Esophagus muscularis mucosa (tissue), 4 donors: Measurements from ENCODE around the gene SLC37A1. TPM values are rescaled to one million over a fixed set of nuclear protein-coding genes. Genes with fewer than 3 reads are reported as not detected.

Experiments used
- DNase-seq: peaks from one replicate; pipeline ENCODE4 v3.0.0-alpha.2; 2017; ENCODE audit errors: extremely low spot score
- H3K27ac ChIP-seq, 4 donors: fragments of 200-600 bp; sonication (generic); replicated peaks in 1 of 4; 1 replicate in 3 of 4; 2 replicates in 1 of 4; pipeline ENCODE4 v1.5.1; 2016 to 2019; ENCODE audit warnings: mild to moderate bottlenecking in 1 of 4
- H3K27me3 ChIP-seq, 4 donors: fragments of 200-600 bp; sonication (generic); one replicate each; pipeline versions ENCODE4 v1.5.1 to v1.6.0; 2016 to 2019
- H3K36me3 ChIP-seq, 4 donors: fragments of 200-600 bp; sonication (generic); one replicate each; pipeline ENCODE4 v1.5.1; 2016 to 2019
- H3K4me1 ChIP-seq, 4 donors: fragments of 200-600 bp; sonication (generic); one replicate each; pipeline ENCODE4 v1.5.1; 2016 to 2019
- H3K4me3 ChIP-seq, 4 donors: fragments of 200-600 bp; sonication (generic); 1 replicate in 2 of 4; 2 replicates in 2 of 4; pipeline ENCODE4 v1.5.1; 2016 to 2019; ENCODE audit warnings: mild to moderate bottlenecking in 4 of 4, moderate library complexity in 1 of 4
- H3K9me3 ChIP-seq, 4 donors: fragments of 200-600 bp; sonication (generic); 1 replicate in 3 of 4; 2 replicates in 1 of 4; pipeline ENCODE4 v1.5.1; 2016 to 2019
- CTCF ChIP-seq, 3 experiments: fragments of 200-600 bp in 2 of 3; fragments of 450-650 bp in 1 of 3; sonication (generic) in 2 of 3; IDR thresholded peaks; one replicate each; pipeline ENCODE4 v1.5.1; 2017 to 2019; ENCODE audit warnings: antibody characterized with exemption in 3 of 3, mild to moderate bottlenecking in 2 of 3, moderate library complexity in 1 of 3
- EP300 ChIP-seq: sonication (generic); formaldehyde crosslinking; IDR thresholded peaks from one replicate; pipeline ENCODE4 v1.6.1; 2017; ENCODE audit warnings: antibody characterized with exemption
- POLR2A ChIP-seq: fragments of 450-650 bp; IDR thresholded peaks from one replicate; pipeline ENCODE4 v1.6.1; 2017; ENCODE audit warnings: antibody characterized with exemption, moderate library complexity, mild to moderate bottlenecking, low read depth
- POLR2AphosphoS5 ChIP-seq, 2 donors: sonication (generic); formaldehyde crosslinking; IDR thresholded peaks; one replicate each; pipeline ENCODE4 v1.6.1; 2017; ENCODE audit warnings: antibody characterized with exemption in 2 of 2
- WGBS: methylation state at CpG from one replicate; pipeline ENCODE4 v1.1.5; 2018; 5-methylcytosine and 5-hydroxymethylcytosine counted together
- intact Hi-C: fragments of 100-400 bp; cut with DNase I; formaldehyde crosslinking; loops from one replicate; pipeline ENCODE4 v1.15.1; 2023
- total RNA-seq, 4 donors: library from RNA; depleted of rRNA; stranded (reverse); fragments of >200 nt; gene quantifications; one replicate each; pipeline versions ENCODE4 v1.1.0 to v1.2.1, GENCODE V29; 2016

Gene SLC37A1
- total RNA-seq, 4 donors from 2014 or later, result 5.4 to 11.1 (median 7.1) TPM

GRCh38 chr21:42474043-42474831 lies 39.4 kb upstream of the SLC37A1 start:
- intact Hi-C loops, result no loop called here
- Histone ChIP-seq H3K9me3 (no peaks in the 10 kb centered on the region), H3K36me3 (no peaks in the 10 kb centered on the region), H3K4me3 (no peak overlapping the region), H3K27me3 (peaks cover 0 to 26% (median 0%) of the 10 kb centered on the region in 4 donors), H3K4me1 (peaks cover 0 to 6% (median 0%) of the 10 kb centered on the region in 4 donors), H3K27ac (no peak overlapping the region)
- no peak for DNase-seq
- TF ChIP-seq POLR2AphosphoS5 (IDR thresholded peaks at IDR 0.05), result no peak
- TF ChIP-seq EP300, result no peak
- no peak for TF ChIP-seq POLR2A
- TF ChIP-seq CTCF (IDR thresholded peaks at IDR 0.05), result no peak
- WGBS, result 74% methylated on average over 14 of the region's 14 CpGs

GRCh38 chr21:42475036-42475435 lies 38.6 kb upstream of the SLC37A1 start:
- Histone ChIP-seq H3K27ac (no peak overlapping the region), H3K9me3 (no peaks in the 10 kb centered on the region), H3K4me3 (no peak overlapping the region), H3K36me3 (no peaks in the 10 kb centered on the region), H3K27me3 (peaks cover 0 to 26% (median 0%) of the 10 kb centered on the region in 4 donors), H3K4me1 (peaks cover 0 to 6% (median 0%) of the 10 kb centered on the region in 4 donors)
- intact Hi-C loops, result no loop called here
- TF ChIP-seq CTCF (IDR thresholded peaks at IDR 0.05) (no peak), EP300 (no peak), POLR2A (no peak), POLR2AphosphoS5 (IDR thresholded peaks at IDR 0.05) (no peak)
- DNase-seq, result no peak
- 79% methylated on average over 7 of the region's 7 CpGs for whole genome bisulfite sequencing

- intact Hi-C loops, result no loop called here
- TF ChIP-seq POLR2A (no peak), EP300 (no peak), POLR2AphosphoS5 (IDR thresholded peaks at IDR 0.05) (no peak), CTCF (IDR thresholded peaks at IDR 0.05) (no peak)
- peaks cover 0 to 26% (median 0%) of the 10 kb centered on the region in 4 donors for H3K27me3 ChIP-seq
- no peak overlapping the region for H3K4me3 ChIP-seq
- WGBS, result 89% methylated on average over 18 of the region's 18 CpGs
- H3K36me3 ChIP-seq, result no peaks in the 10 kb centered on the region
- H3K4me1 ChIP-seq, result peaks cover 0 to 6% (median 0%) of the 10 kb centered on the region in 4 donors
- no peaks in the 10 kb centered on the region for H3K9me3 ChIP-seq
- H3K27ac ChIP-seq, result no peak overlapping the region
- DNase-seq, result no peak
Measured at GRCh38 chr21:42475526-42476387, 37.9 kb upstream of the SLC37A1 start.

- Histone ChIP-seq H3K27ac (no peak overlapping the region), H3K36me3 (no peaks in the 10 kb centered on the region), H3K4me1 (peaks cover 0 to 6% (median 0%) of the 10 kb centered on the region in 4 donors), H3K4me3 (no peak overlapping the region), H3K27me3 (peaks cover 0 to 20% (median 0%) of the 10 kb centered on the region in 4 donors), H3K9me3 (no peaks in the 10 kb centered on the region)
- WGBS, result 87% methylated on average over 22 of the region's 25 CpGs
- no peak for TF ChIP-seq POLR2A
- TF ChIP-seq EP300, result no peak
- TF ChIP-seq POLR2AphosphoS5 (IDR thresholded peaks at IDR 0.05), result no peak
- no peak for TF ChIP-seq CTCF (IDR thresholded peaks at IDR 0.05)
- no peak for DNase-seq
- intact Hi-C loops, result no loop called here
Measured at GRCh38 chr21:42476388-42477331, 37.0 kb upstream of the SLC37A1 start.
